CD4-positive, CD25-positive, alpha-beta regulatory T cell (primary cell): Measurements from ENCODE around the gene OBI1. TPM values are rescaled to one million over a fixed set of nuclear protein-coding genes. Genes with fewer than 3 reads are reported as not detected.

Experiments used
- ATAC-seq, 2 donors: fragments of 150-1000 bp; cut with Tn5 transposase; one replicate each; pipeline ENCODE4 v1.10.0; 2021; ENCODE audit warnings: low read depth in 2 of 2, moderate number of reproducible peaks in 2 of 2, moderate library complexity in 1 of 2
- DNase-seq, 3 donors: peaks; one replicate each; pipeline versions ENCODE4 v3.0.0 to v3.0.0-alpha.2; 2012 to 2022; ENCODE audit warnings: mixed read lengths in 1 of 3
- H3K27ac ChIP-seq: one replicate; pipeline ENCODE4 v1.7.0; 2013; ENCODE audit warnings: mild to moderate bottlenecking, low read length; ENCODE audit not compliant: insufficient read depth, poor library complexity, severe bottlenecking
- H3K27me3 ChIP-seq: one replicate; pipeline ENCODE4 v1.7.0; 2013; ENCODE audit warnings: low read length; ENCODE audit not compliant: control insufficient read depth, insufficient read depth
- H3K36me3 ChIP-seq: one replicate; pipeline ENCODE4 v1.7.0; 2013; ENCODE audit warnings: mild to moderate bottlenecking, low read length, moderate library complexity; ENCODE audit not compliant: control insufficient read depth, insufficient read depth
- H3K4me1 ChIP-seq: 2 replicates; pipeline ENCODE4 v1.7.0; 2013; ENCODE audit warnings: mild to moderate bottlenecking, low read length; ENCODE audit not compliant: insufficient read depth, control insufficient read depth, poor library complexity, severe bottlenecking
- H3K4me3 ChIP-seq: one replicate; pipeline ENCODE4 v1.7.0; 2013; ENCODE audit warnings: low read depth, mild to moderate bottlenecking, low read length, moderate library complexity
- H3K9me3 ChIP-seq, 2 experiments: 1 replicate in 1 of 2; 2 replicates in 1 of 2; pipeline ENCODE4 v1.7.0; 2013; ENCODE audit warnings: low read length in 2 of 2, mild to moderate bottlenecking in 1 of 2, moderate library complexity in 1 of 2; ENCODE audit not compliant: control insufficient read depth in 2 of 2
- H3K27ac Mint-ChIP-seq, 3 donors: one replicate each; pipeline ENCODE4 v1.8.0; 2020 to 2022; ENCODE audit warnings: mild to moderate bottlenecking in 3 of 3, mixed read lengths in 3 of 3, moderate library complexity in 2 of 3
- H3K27me3 Mint-ChIP-seq: one replicate; pipeline ENCODE4 v1.8.0; 2022; ENCODE audit warnings: mild to moderate bottlenecking, mixed read lengths
- H3K36me3 Mint-ChIP-seq: one replicate; pipeline ENCODE4 v1.8.0; 2020; ENCODE audit warnings: mixed read lengths
- H3K4me1 Mint-ChIP-seq, 4 donors: one replicate each; pipeline ENCODE4 v1.8.0; 2020 to 2022; ENCODE audit warnings: mixed read lengths in 4 of 4, mild to moderate bottlenecking in 1 of 4
- H3K4me3 Mint-ChIP-seq, 4 donors: one replicate each; pipeline ENCODE4 v1.8.0; 2020 to 2022; ENCODE audit warnings: mild to moderate bottlenecking in 4 of 4, mixed read lengths in 4 of 4, moderate library complexity in 3 of 4
- H3K9me3 Mint-ChIP-seq, 7 donors: one replicate each; pipeline ENCODE4 v1.8.0; 2020 to 2022; ENCODE audit warnings: mixed read lengths in 7 of 7, mild to moderate bottlenecking in 3 of 7, moderate library complexity in 2 of 7
- polyA plus RNA-seq, 4 donors: library from polyadenylated mRNA; unstranded; fragments of 300-500 nt; fragmentation: Illumina TruSeq; gene quantifications; one replicate each; pipeline ENCODE4 v1.2.3, GENCODE V29; 2021
- total RNA-seq: library from RNA; stranded (reverse); gene quantifications from one replicate; pipeline ENCODE4 v1.2.3, GENCODE V29; 2022

The OBI1 gene
- total and polyA plus RNA-seq, 5 donors from 2014 or later = 5.4 to 14.3 (median 11.1) TPM

GRCh38 chr13:78606471-78607408 lies 52.2 kb downstream of the OBI1 start:
- Histone ChIP-seq H3K4me1 (peaks cover 50% of the 10 kb centered on the region), H3K36me3 (no peaks in the 10 kb centered on the region), H3K9me3 (no peaks in the 10 kb centered on the region), H3K4me3 (no peak overlapping the region), H3K27me3 (peaks cover 54% of the 10 kb centered on the region), H3K27ac (no peak overlapping the region)
- peak overlapping the region in 2 of 4 donors; percentile 44 to 45 for H3K4me3 Mint-ChIP-seq
- H3K36me3 Mint-ChIP-seq = no peaks in the 10 kb centered on the region
- ATAC-seq (no peak), DNase-seq (no peak)
- H3K27ac Mint-ChIP-seq = peak overlapping the region in 1 of 3 donors; percentile 26
- peaks cover 0 to 7% (median 3%) of the 10 kb centered on the region in 7 donors for H3K9me3 Mint-ChIP-seq
- peaks cover 92% of the 10 kb centered on the region for H3K27me3 Mint-ChIP-seq
- H3K4me1 Mint-ChIP-seq = peaks cover 23 to 65% (median 41%) of the 10 kb centered on the region in 4 donors

DNA sequence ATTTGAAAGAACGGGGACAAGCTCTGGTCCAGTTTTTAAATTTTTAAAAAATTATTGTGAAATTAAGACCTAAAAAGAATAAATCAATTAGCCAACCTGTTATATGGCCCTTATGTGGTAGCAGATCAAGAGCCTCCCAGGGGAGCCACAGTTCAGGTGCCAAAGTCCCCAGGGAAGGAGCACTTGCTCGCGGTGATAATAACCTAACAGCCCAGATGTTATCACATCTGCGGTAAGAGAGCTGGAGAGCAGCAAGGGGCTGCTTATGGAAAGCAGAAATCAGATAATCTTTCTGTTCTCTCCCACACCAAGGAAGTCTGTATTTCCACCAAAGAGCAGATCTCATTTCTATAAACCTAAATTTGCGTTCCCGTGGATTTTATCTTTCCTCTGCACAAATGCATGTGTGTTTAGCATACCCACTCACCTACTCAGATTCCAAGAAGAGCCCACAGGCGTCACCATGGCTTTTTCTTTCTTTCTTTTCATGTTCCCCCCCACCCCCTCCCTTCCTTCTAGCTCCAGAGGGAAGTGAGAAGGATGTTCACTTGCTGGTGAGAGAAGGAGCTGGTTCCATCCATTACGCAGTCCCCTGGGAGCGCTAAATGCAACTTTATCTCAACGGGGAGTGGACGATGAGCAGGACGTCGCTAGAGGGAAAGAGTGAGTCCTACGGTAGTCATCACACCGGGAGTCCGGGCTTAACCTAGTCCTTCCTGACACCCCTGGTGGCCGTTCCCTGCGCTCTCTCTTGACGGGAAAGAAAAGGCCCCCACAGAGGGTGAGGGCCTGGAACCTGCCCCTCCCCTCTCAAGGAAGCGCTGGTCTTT lies 54.0 kb downstream of the OBI1 start:
- Histone ChIP-seq H3K4me3 (no peak overlapping the region), H3K9me3 (no peaks in the 10 kb centered on the region), H3K4me1 (peaks cover 56% of the 10 kb centered on the region), H3K27me3 (peaks cover 52% of the 10 kb centered on the region), H3K36me3 (no peaks in the 10 kb centered on the region), H3K27ac (no peak overlapping the region)
- no peak for ATAC-seq
- peak overlapping the region in 2 of 4 donors; percentile 67 to 90 for H3K4me3 Mint-ChIP-seq
- H3K36me3 Mint-ChIP-seq = no peaks in the 10 kb centered on the region
- no peak for DNase-seq
- peaks cover 0 to 9% (median 3%) of the 10 kb centered on the region in 7 donors for H3K9me3 Mint-ChIP-seq
- peaks cover 25 to 78% (median 48%) of the 10 kb centered on the region in 4 donors for H3K4me1 Mint-ChIP-seq
- no peak overlapping the region for H3K27ac Mint-ChIP-seq
- H3K27me3 Mint-ChIP-seq = peaks cover 91% of the 10 kb centered on the region

DNA sequence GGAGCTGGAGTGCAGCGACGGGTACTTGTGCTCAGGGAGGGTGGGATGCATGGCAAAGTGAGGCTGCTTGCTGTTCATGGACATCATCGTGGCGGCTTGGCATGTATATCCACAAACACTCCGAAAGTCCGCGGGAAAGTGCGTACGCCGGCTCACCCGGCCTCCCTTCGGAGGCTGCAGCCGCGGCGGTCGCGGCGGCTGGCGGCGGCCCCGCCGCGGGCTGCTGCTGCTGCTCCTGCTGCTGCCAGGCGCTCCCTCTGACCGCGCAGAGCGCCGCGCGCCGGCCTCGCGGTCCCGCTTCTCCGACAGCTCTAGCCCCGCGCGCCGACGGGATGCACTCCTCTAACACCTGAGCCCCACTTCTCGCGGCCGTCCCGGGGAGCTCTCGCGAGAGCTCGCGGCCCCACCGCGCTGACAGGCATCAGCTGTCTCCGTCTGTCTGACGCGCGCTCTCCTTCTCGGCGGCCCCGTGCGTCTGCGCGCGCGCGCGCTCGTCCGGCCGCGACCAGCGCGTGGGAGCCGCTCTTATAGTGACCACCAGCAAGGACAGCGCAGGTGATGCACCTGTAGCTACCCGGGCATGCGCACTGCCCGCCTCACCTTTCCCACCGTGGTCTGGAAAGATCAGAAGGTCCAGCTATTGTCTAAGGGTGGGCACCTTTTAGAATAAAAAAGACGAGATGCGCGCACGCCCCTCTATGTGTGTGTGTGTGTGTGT lies 55.6 kb downstream of the OBI1 start, which contains the start of gene POU4F1:
POU4F1 (minus strand) TSS at position 313 of the 718 bp plus-strand sequence; CDS start at position 87, 226 bp downstream.
- H3K27me3 ChIP-seq = peaks cover 68% of the 10 kb centered on the region
- H3K27ac Mint-ChIP-seq = peak within 1 kb of the TSS in 2 of 3 donors; percentile 36 to 60
- peak within 1 kb of the TSS; percentile 35 for H3K4me3 ChIP-seq
- peaks cover 26 to 63% (median 46%) of the 10 kb centered on the region in 4 donors for H3K4me1 Mint-ChIP-seq
- H3K36me3 ChIP-seq = no peaks in the 10 kb centered on the region
- peaks cover 91% of the 10 kb centered on the region for H3K27me3 Mint-ChIP-seq
- peaks cover 43% of the 10 kb centered on the region for H3K4me1 ChIP-seq
- no peaks in the 10 kb centered on the region for H3K36me3 Mint-ChIP-seq
- ATAC-seq (peak; percentile 49 to 57), DNase-seq (peak; percentile 35 to 82 (median 54))
- no peak within 1 kb of the TSS for H3K27ac ChIP-seq
- H3K9me3 ChIP-seq = no peaks in the 10 kb centered on the region
- peak within 1 kb of the TSS; percentile 75 to 96 (median 91) for H3K4me3 Mint-ChIP-seq
- H3K9me3 Mint-ChIP-seq = peaks cover 0 to 12% (median 3%) of the 10 kb centered on the region in 7 donors

GRCh38 chr13:78602561-78603239 lies 56.3 kb downstream of the OBI1 start:
- no peaks in the 10 kb centered on the region for H3K36me3 ChIP-seq
- H3K27me3 Mint-ChIP-seq = peaks cover 91% of the 10 kb centered on the region
- ATAC-seq (peak in 1 of 2 donors; percentile 16), DNase-seq (peak in 1 of 3 donors; percentile 33)
- peaks cover 21 to 57% (median 41%) of the 10 kb centered on the region in 4 donors for H3K4me1 Mint-ChIP-seq
- H3K9me3 Mint-ChIP-seq = peaks cover 0 to 12% (median 2%) of the 10 kb centered on the region in 7 donors
- H3K27me3 ChIP-seq = peaks cover 70% of the 10 kb centered on the region
- peak overlapping the region; percentile 31 for H3K4me3 ChIP-seq
- peaks cover 36% of the 10 kb centered on the region for H3K4me1 ChIP-seq
- H3K4me3 Mint-ChIP-seq = peak overlapping the region; percentile 75 to 96 (median 91)
- peaks cover 2 to 6% of the 10 kb centered on the region in 2 experiments for H3K9me3 ChIP-seq
- peak overlapping the region in 2 of 3 donors; percentile 36 to 60 for H3K27ac Mint-ChIP-seq
- no peaks in the 10 kb centered on the region for H3K36me3 Mint-ChIP-seq
- no peak overlapping the region for H3K27ac ChIP-seq

DNA sequence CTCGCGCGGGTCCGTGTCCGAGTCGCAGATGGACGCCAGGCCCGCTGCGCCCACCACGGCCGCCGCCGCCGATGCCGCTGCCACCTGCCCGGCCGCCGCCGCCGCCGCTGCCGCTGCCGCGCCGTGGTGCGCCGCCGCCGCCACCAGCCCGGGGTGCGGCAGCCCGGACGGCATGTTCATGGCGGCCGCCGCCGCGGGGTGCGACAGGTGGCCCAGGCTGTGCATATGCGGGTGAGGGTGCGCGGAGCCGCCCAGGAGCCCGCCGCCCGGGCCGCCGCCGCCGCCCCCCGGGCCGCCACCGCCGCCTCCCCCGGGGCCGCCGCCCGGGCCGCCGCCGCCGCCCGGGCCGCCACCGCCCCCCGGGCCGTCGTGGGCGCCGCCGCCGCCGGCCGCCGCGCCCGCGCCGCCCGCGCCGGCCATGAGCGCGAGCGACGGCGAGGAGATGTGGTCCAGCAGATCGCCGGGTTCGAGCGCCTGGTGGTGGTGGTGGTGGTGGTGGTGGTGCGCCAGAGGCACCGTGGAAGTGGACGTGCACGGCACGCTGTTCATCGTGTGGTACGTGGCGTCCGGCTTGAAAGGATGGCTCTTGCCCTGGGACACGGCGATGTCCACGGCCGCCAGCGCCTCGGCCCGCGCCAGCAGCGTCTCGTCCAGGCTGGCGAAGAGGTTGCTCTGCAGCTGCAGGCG lies 56.9 kb downstream of the OBI1 start:
- peak overlapping the region in 1 of 3 donors; percentile 36 for H3K27ac Mint-ChIP-seq
- H3K27ac ChIP-seq = no peak overlapping the region
- H3K9me3 ChIP-seq = peaks cover 3 to 11% of the 10 kb centered on the region in 2 experiments
- peaks cover 91% of the 10 kb centered on the region for H3K27me3 Mint-ChIP-seq
- H3K4me1 Mint-ChIP-seq = peaks cover 21 to 55% (median 41%) of the 10 kb centered on the region in 4 donors
- H3K36me3 ChIP-seq = no peaks in the 10 kb centered on the region
- peaks cover 72% of the 10 kb centered on the region for H3K27me3 ChIP-seq
- no peak for ATAC-seq
- H3K4me3 Mint-ChIP-seq = peak overlapping the region; percentile 75 to 96 (median 91)
- H3K4me3 ChIP-seq = no peak overlapping the region
- H3K9me3 Mint-ChIP-seq = peaks cover 0 to 16% (median 2%) of the 10 kb centered on the region in 7 donors
- DNase-seq = no peak
- H3K4me1 ChIP-seq = peaks cover 30% of the 10 kb centered on the region
- H3K36me3 Mint-ChIP-seq = no peaks in the 10 kb centered on the region

DNA sequence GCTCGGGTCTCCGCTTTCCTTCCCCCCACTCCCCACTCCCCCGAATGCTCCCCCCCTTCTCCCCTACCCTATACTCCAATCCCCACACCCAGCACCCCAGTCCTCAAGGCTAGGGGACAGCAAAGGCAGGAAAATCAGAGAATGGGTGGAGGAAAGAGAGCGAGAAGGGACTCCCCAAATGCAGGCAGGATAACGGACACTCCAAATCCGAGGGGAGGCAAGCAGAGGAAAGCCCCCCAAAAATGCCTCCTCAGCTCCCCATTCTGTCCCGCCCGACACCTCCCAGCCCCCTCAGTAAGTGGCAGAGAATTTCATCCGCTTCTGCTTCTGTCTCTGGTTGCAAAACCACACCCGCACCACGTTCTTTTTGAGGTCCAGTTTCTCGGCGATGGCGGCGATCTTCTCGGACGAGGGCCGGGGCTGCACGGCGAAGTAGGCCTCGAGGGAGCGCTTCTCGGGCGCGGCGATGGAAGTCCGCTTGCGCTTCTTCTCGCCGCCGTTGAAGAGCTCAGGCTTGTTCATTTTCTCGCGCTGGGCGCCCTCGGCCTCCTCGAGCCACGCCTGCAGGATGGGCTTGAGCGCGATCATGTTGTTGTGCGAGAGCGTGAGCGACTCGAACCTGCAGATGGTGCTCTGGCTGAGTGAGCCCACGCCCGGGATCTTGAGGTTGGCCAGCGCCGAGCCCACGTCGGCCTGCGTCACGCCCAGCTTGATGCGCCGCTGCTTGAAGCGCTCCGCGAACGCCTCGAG lies 57.7 kb downstream of the OBI1 start:
- Histone ChIP-seq H3K27me3 (peaks cover 68% of the 10 kb centered on the region), H3K9me3 (peaks cover 3 to 15% of the 10 kb centered on the region in 2 experiments), H3K36me3 (no peaks in the 10 kb centered on the region), H3K4me3 (no peak overlapping the region), H3K4me1 (peaks cover 32% of the 10 kb centered on the region), H3K27ac (no peak overlapping the region)
- H3K27me3 Mint-ChIP-seq = peaks cover 91% of the 10 kb centered on the region
- H3K4me3 Mint-ChIP-seq = peak overlapping the region; percentile 59 to 84 (median 72)
- DNase-seq = peak in 1 of 3 donors; percentile 44
- H3K4me1 Mint-ChIP-seq = peaks cover 15 to 53% (median 39%) of the 10 kb centered on the region in 4 donors
- no peak overlapping the region for H3K27ac Mint-ChIP-seq
- peaks cover 0 to 18% (median 2%) of the 10 kb centered on the region in 7 donors for H3K9me3 Mint-ChIP-seq
- no peaks in the 10 kb centered on the region for H3K36me3 Mint-ChIP-seq
- ATAC-seq = no peak
